ENCODE results near the gene CLEC18C.
"Not testable (repeated sequence)": the region's sequence is repeated elsewhere in the genome, so short reads cannot be mapped to it uniquely, and the experiment has no call there.

DNA sequence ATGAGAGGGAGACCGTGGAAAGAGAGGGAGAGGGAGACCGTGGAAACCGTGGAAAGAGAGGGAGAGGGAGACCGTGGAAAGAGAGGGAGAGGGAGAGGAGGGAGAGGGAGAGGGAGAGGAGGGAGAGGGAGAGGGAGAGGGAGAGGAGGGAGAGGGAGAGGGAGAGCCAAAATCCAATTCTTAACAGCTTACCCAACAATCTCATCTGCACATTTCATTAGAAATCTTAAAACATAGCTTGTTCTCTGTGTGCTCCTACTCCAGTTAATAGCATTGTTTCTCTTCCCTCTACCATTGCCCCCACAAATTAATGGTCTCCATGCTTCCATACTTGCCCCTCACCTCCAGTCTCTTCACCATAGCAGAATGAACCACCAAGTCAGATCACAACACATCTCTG lies 51.8 kb downstream of the CLEC18C start:
- TF ChIP-seq, protein P1, sequence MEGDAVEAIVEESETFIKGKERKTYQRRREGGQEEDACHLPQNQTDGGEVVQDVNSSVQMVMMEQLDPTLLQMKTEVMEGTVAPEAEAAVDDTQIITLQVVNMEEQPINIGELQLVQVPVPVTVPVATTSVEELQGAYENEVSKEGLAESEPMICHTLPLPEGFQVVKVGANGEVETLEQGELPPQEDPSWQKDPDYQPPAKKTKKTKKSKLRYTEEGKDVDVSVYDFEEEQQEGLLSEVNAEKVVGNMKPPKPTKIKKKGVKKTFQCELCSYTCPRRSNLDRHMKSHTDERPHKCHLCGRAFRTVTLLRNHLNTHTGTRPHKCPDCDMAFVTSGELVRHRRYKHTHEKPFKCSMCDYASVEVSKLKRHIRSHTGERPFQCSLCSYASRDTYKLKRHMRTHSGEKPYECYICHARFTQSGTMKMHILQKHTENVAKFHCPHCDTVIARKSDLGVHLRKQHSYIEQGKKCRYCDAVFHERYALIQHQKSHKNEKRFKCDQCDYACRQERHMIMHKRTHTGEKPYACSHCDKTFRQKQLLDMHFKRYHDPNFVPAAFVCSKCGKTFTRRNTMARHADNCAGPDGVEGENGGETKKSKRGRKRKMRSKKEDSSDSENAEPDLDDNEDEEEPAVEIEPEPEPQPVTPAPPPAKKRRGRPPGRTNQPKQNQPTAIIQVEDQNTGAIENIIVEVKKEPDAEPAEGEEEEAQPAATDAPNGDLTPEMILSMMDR (IDR thresholded peaks at IDR 0.05; ENCODE audit: low read length): not testable (repeated sequence)
- TF ChIP-seq EZH2 (IDR thresholded peaks at IDR 0.05; ENCODE audit: borderline replicate concordance, low read length): not testable (repeated sequence)

All from OCI-LY1 (cell line).